Neural progenitor cell (in vitro differentiated cells): Measurements from ENCODE around the gene LPP. TPM values are rescaled to one million over a fixed set of nuclear protein-coding genes. Genes with fewer than 3 reads are reported as not detected.

Source experiments
- DNase-seq: peaks from one replicate; pipeline ENCODE4 v3.0.0-alpha.2; 2016; ENCODE audit warnings: low spot score
- H2AFZ ChIP-seq: fragments of 200-600 bp; sonication (generic); replicated peaks from 2 replicates; pipeline ENCODE4 v1.6.1; 2016; ENCODE audit warnings: antibody characterized with exemption
- H3F3A ChIP-seq: fragments of 200-600 bp; sonication (generic); 2 replicates; pipeline ENCODE4 v1.6.1; 2016; ENCODE audit warnings: antibody characterized with exemption, low read depth
- H3K27ac ChIP-seq: fragments of 200-600 bp; sonication (generic); 2 replicates; pipeline ENCODE4 v1.5.1; 2016; ENCODE audit warnings: mild to moderate bottlenecking
- H3K27me3 ChIP-seq: fragments of 200-600 bp; sonication (generic); 2 replicates; pipeline ENCODE4 v1.6.1; 2016; ENCODE audit warnings: mild to moderate bottlenecking, moderate library complexity
- H3K36me3 ChIP-seq: fragments of 200-600 bp; sonication (generic); 2 replicates; pipeline ENCODE4 v1.5.1; 2016
- H3K4me1 ChIP-seq: fragments of 200-600 bp; sonication (generic); 2 replicates; pipeline ENCODE4 v1.6.1; 2016; ENCODE audit warnings: mixed run types
- H3K4me2 ChIP-seq: fragments of 200-600 bp; sonication (generic); 2 replicates; pipeline ENCODE4 v1.6.1; 2016
- H3K4me3 ChIP-seq: fragments of 200-600 bp; sonication (generic); 2 replicates; pipeline ENCODE4 v1.5.1; 2016
- H3K79me2 ChIP-seq: fragments of 200-600 bp; sonication (generic); 2 replicates; pipeline ENCODE4 v1.6.1; 2016; ENCODE audit warnings: low read depth
- H3K9ac ChIP-seq: fragments of 200-600 bp; sonication (generic); 2 replicates; pipeline ENCODE4 v1.6.1; 2016
- H3K9me3 ChIP-seq: fragments of 200-600 bp; sonication (generic); 2 replicates; pipeline ENCODE4 v1.5.1; 2016; ENCODE audit warnings: low read depth
- H4K20me1 ChIP-seq: fragments of 200-600 bp; sonication (generic); 2 replicates; pipeline ENCODE4 v1.6.1; 2016; ENCODE audit warnings: low read depth
- H3K27ac Mint-ChIP-seq: 3 replicates; pipeline ENCODE4 v1.8.0; 2021; ENCODE audit warnings: mixed read lengths
- H3K27me3 Mint-ChIP-seq: 2 replicates; pipeline ENCODE4 v1.8.0; 2022; ENCODE audit warnings: low read depth, mild to moderate bottlenecking, inconsistent platforms, moderate library complexity, mixed read lengths; ENCODE audit not compliant: insufficient read depth
- H3K36me3 Mint-ChIP-seq: 3 replicates; pipeline ENCODE4 v1.8.0; 2021; ENCODE audit warnings: mixed read lengths
- H3K4me1 Mint-ChIP-seq: 3 replicates; pipeline ENCODE4 v1.8.0; 2021; ENCODE audit warnings: mixed read lengths
- H3K4me3 Mint-ChIP-seq: 3 replicates; pipeline ENCODE4 v1.8.0; 2021; ENCODE audit warnings: mild to moderate bottlenecking, moderate library complexity, mixed read lengths
- H3K9me3 Mint-ChIP-seq: 3 replicates; pipeline ENCODE4 v1.8.0; 2020; ENCODE audit warnings: mixed read lengths
- CTCF ChIP-seq: fragments of 200-600 bp; sonication (generic); IDR thresholded peaks from 2 replicates; pipeline ENCODE4 v1.5.1; 2017; ENCODE audit warnings: antibody characterized with exemption, mild to moderate bottlenecking
- EZH2 ChIP-seq: fragments of 200-600 bp; sonication (generic); IDR thresholded peaks from 2 replicates; pipeline ENCODE4 v1.6.1; 2017; ENCODE audit warnings: antibody characterized with exemption, mild to moderate bottlenecking, moderate library complexity
- EZH2phosphoT487 ChIP-seq: fragments of 200-600 bp; sonication (generic); IDR thresholded peaks from 2 replicates; pipeline ENCODE4 v1.6.1; 2017; ENCODE audit warnings: antibody characterized with exemption
- total RNA-seq: library from RNA; depleted of rRNA; stranded (reverse); fragments of >200 nt; gene quantifications from 2 replicates; pipeline ENCODE4 v1.2.3, GENCODE V29; 2015; ENCODE audit warnings: low replicate concordance

The LPP gene
- total RNA-seq, 1 donor from 2014 or later = 18.9 TPM

GRCh38 chr3:188417271-188417696, 263.3 kb downstream of the LPP start:
- Histone ChIP-seq H3K27me3 (no peaks in the 10 kb centered on the region), H3K27ac (no peak overlapping the region), H3K79me2 (no peaks in the 10 kb centered on the region), H3K4me3 (no peak overlapping the region), H4K20me1 (no peaks in the 10 kb centered on the region), H3K4me1 (peaks cover 3% of the 10 kb centered on the region), H3K9me3 (no peaks in the 10 kb centered on the region), H3F3A (no peaks in the 10 kb centered on the region), H3K4me2 (no peak overlapping the region), H3K9ac (no peak overlapping the region), H3K36me3 (no peaks in the 10 kb centered on the region), H2AFZ (no peak overlapping the region)
- TF ChIP-seq EZH2 (no peak), CTCF (no peak), EZH2phosphoT487 (no peak)
- Mint-ChIP-seq H3K27ac (no peak overlapping the region), H3K27me3 (peaks cover 4% of the 10 kb centered on the region), H3K4me1 (peaks cover 6% of the 10 kb centered on the region), H3K9me3 (peaks cover 4% of the 10 kb centered on the region), H3K4me3 (no peak overlapping the region), H3K36me3 (peaks cover 10% of the 10 kb centered on the region)
- no peak for DNase-seq

- H3K9ac ChIP-seq = no peak overlapping the region
- TF ChIP-seq EZH2phosphoT487 (no peak), EZH2 (no peak), CTCF (no peak)
- peaks cover 6% of the 10 kb centered on the region for H3K4me1 Mint-ChIP-seq
- no peaks in the 10 kb centered on the region for H3K27me3 ChIP-seq
- DNase-seq = no peak
- no peaks in the 10 kb centered on the region for H3K9me3 ChIP-seq
- H3K4me3 ChIP-seq = no peak overlapping the region
- H3K27me3 Mint-ChIP-seq = peaks cover 4% of the 10 kb centered on the region
- H3K9me3 Mint-ChIP-seq = peaks cover 4% of the 10 kb centered on the region
- H3K36me3 Mint-ChIP-seq = peaks cover 10% of the 10 kb centered on the region
- no peaks in the 10 kb centered on the region for H3K36me3 ChIP-seq
- peaks cover 3% of the 10 kb centered on the region for H3K4me1 ChIP-seq
- no peak overlapping the region for H3K27ac ChIP-seq
- H3K79me2 ChIP-seq = no peaks in the 10 kb centered on the region
- H3K4me3 Mint-ChIP-seq = no peak overlapping the region
- H3F3A ChIP-seq = no peaks in the 10 kb centered on the region
- no peak overlapping the region for H2AFZ ChIP-seq
- no peak overlapping the region for H3K27ac Mint-ChIP-seq
- H4K20me1 ChIP-seq = no peaks in the 10 kb centered on the region
- H3K4me2 ChIP-seq = no peak overlapping the region
Measured at GRCh38 chr3:188417766-188418165, 263.8 kb downstream of the LPP start.

- peaks cover 24% of the 10 kb centered on the region for H3K36me3 Mint-ChIP-seq
- Histone ChIP-seq H2AFZ (no peak overlapping the region), H3K27me3 (no peaks in the 10 kb centered on the region), H3K36me3 (no peaks in the 10 kb centered on the region), H3K4me2 (no peak overlapping the region), H4K20me1 (no peaks in the 10 kb centered on the region), H3K27ac (no peak overlapping the region), H3K9ac (no peak overlapping the region), H3K4me3 (no peak overlapping the region), H3K9me3 (no peaks in the 10 kb centered on the region), H3K79me2 (peaks cover 3% of the 10 kb centered on the region), H3K4me1 (no peaks in the 10 kb centered on the region), H3F3A (no peaks in the 10 kb centered on the region)
- H3K27ac Mint-ChIP-seq = no peak overlapping the region
- TF ChIP-seq CTCF (no peak), EZH2phosphoT487 (no peak), EZH2 (no peak)
- no peaks in the 10 kb centered on the region for H3K27me3 Mint-ChIP-seq
- no peak for DNase-seq
- no peak overlapping the region for H3K4me3 Mint-ChIP-seq
- H3K4me1 Mint-ChIP-seq = no peaks in the 10 kb centered on the region
- peaks cover 32% of the 10 kb centered on the region for H3K9me3 Mint-ChIP-seq
Measured at GRCh38 chr3:188421151-188421821, 267.3 kb downstream of the LPP start.
